PC-3 (cell line): Measurements from ENCODE around the gene CRADD. TPM values are rescaled to one million over a fixed set of nuclear protein-coding genes. Genes with fewer than 3 reads are reported as not detected.

Source experiments
- ATAC-seq: fragments of 200-7000 bp; cut with Tn5 transposase; 2 replicates; pipeline ENCODE4 v1.9.1; 2020; ENCODE audit warnings: mild to moderate bottlenecking, moderate library complexity
- BruUV-seq: library from RNA; stranded (reverse); fragments of 400-500 nt; replicated peaks from 2 replicates; lab custom pipeline; 2021; lab: Mats Ljungman, UMichigan
- CTCF ChIA-PET: fragments of 300-600 bp; sonication (Branson Sonifier 250); formaldehyde crosslinking; loops from one replicate; lab custom pipeline; 2022; ENCODE audit warnings: antibody characterized with exemption; lab: Charles Lee
- POLR2A ChIA-PET: fragments of 300-600 bp; sonication (Branson Sonifier 250); formaldehyde crosslinking; loops from one replicate; lab custom pipeline; 2022; ENCODE audit warnings: antibody characterized with exemption; ENCODE audit not compliant: unreplicated experiment; lab: Charles Lee
- DNase-seq: peaks from one replicate; pipeline ENCODE4 v3.0.0-alpha.2; 2015
- H2AFZ ChIP-seq: fragments of 300-600 bp; sonication (generic); 2 replicates; pipeline ENCODE4 v1.6.0; 2016; ENCODE audit warnings: antibody characterized with exemption, low read length
- H3F3A ChIP-seq: fragments of 300-600 bp; sonication (generic); one replicate; pipeline ENCODE4 v1.6.0; 2017; ENCODE audit warnings: antibody characterized with exemption, low read length, control low read depth, mild to moderate bottlenecking; ENCODE audit not compliant: unreplicated experiment
- H3K27ac ChIP-seq: fragments of 300-600 bp; sonication (generic); 2 replicates; pipeline ENCODE4 v1.5.1; 2016; ENCODE audit warnings: mild to moderate bottlenecking, low read length
- H3K27me3 ChIP-seq: fragments of 300-600 bp; sonication (generic); 2 replicates; pipeline ENCODE4 v1.6.1; 2016; ENCODE audit warnings: low read length, mixed read lengths
- H3K36me3 ChIP-seq: fragments of 300-600 bp; sonication (generic); 2 replicates; pipeline ENCODE4 v1.6.1; 2016; ENCODE audit warnings: low read depth, mixed run types, low read length, mixed read lengths
- H3K4me1 ChIP-seq: fragments of 300-600 bp; sonication (generic); 2 replicates; pipeline ENCODE4 v1.5.1; 2016; ENCODE audit warnings: low read length; ENCODE audit not compliant: insufficient read depth
- H3K4me2 ChIP-seq: fragments of 300-600 bp; sonication (generic); 2 replicates; pipeline ENCODE4 v1.6.0; 2016; ENCODE audit warnings: low read length
- H3K4me3 ChIP-seq: fragments of 300-600 bp; sonication (generic); 2 replicates; pipeline ENCODE4 v1.5.1; 2016; ENCODE audit warnings: mild to moderate bottlenecking, low read length, mixed read lengths
- H3K79me2 ChIP-seq: fragments of 300-600 bp; sonication (generic); 2 replicates; pipeline ENCODE4 v1.6.1; 2017; ENCODE audit warnings: low read length, mixed read lengths
- H3K9ac ChIP-seq: fragments of 300-600 bp; sonication (generic); 2 replicates; pipeline ENCODE4 v1.6.0; 2016; ENCODE audit warnings: mild to moderate bottlenecking, low read length
- H3K9me2 ChIP-seq: fragments of 300-600 bp; sonication (generic); replicated peaks from 2 replicates; pipeline ENCODE4 v1.6.1; 2016; ENCODE audit warnings: mixed run types, low read length, mixed read lengths
- H3K9me3 ChIP-seq: fragments of 300-600 bp; sonication (generic); 2 replicates; pipeline ENCODE4 v1.6.1; 2016; ENCODE audit warnings: low read length, mixed read lengths
- H4K20me1 ChIP-seq: fragments of 300-600 bp; sonication (generic); 2 replicates; pipeline ENCODE4 v1.6.1; 2016; ENCODE audit warnings: low read length, mixed read lengths
- CTCF ChIP-seq: fragments of 300-600 bp; sonication (generic); conservative IDR thresholded peaks from 2 replicates; pipeline ENCODE4 v1.5.1; 2017; ENCODE audit warnings: antibody characterized with exemption, low read depth, mild to moderate bottlenecking, low read length
- EZH2 ChIP-seq: fragments of 300-600 bp; sonication (generic); IDR thresholded peaks from one replicate; pipeline ENCODE4 v1.6.1; 2017; ENCODE audit warnings: antibody characterized with exemption, mild to moderate bottlenecking, low read length; ENCODE audit not compliant: unreplicated experiment
- EZH2phosphoT487 ChIP-seq: fragments of 300-600 bp; sonication (generic); IDR thresholded peaks from 2 replicates; pipeline ENCODE4 v1.6.1; 2018; ENCODE audit warnings: mild to moderate bottlenecking, antibody characterized with exemption, low read length, borderline replicate concordance
- intact Hi-C: fragments of 100-400 bp; cut with micrococcal nuclease; formaldehyde crosslinking; loops from 2 replicates; pipeline ENCODE4 v1.9.0; 2023
- total RNA-seq: library from RNA; depleted of rRNA; stranded (reverse); fragments of >200 nt; gene quantifications from 2 replicates; pipeline ENCODE4 v1.2.3, GENCODE V29; 2014

Gene CRADD
- total RNA-seq, 1 experiment from 2014 or later, result 11.4 TPM

- no peak overlapping the region for H3K27ac ChIP-seq
- H4K20me1 ChIP-seq, result no peaks in the 10 kb centered on the region
- H3K9ac ChIP-seq, result no peak overlapping the region
- H3K4me3 ChIP-seq, result no peak overlapping the region
- no peak overlapping the region for H3K4me2 ChIP-seq
- no peaks in the 10 kb centered on the region for H3F3A ChIP-seq
- H2AFZ ChIP-seq, result no peak overlapping the region
- intact Hi-C loops, result no loop called here
- POLR2A ChIA-PET, result no interaction called here
- H3K79me2 ChIP-seq, result no peaks in the 10 kb centered on the region
- ATAC-seq (no peak), DNase-seq (no peak)
- no peaks in the 10 kb centered on the region for H3K9me2 ChIP-seq
- no peaks in the 10 kb centered on the region for H3K4me1 ChIP-seq
- CTCF ChIA-PET, result no interaction called here
- no peaks in the 10 kb centered on the region for H3K36me3 ChIP-seq
- H3K27me3 ChIP-seq, result no peaks in the 10 kb centered on the region
- H3K9me3 ChIP-seq, result no peaks in the 10 kb centered on the region
- no peak for TF ChIP-seq CTCF
- no peak for TF ChIP-seq EZH2phosphoT487
- TF ChIP-seq EZH2, result no peak
- BruUV-seq, result no TSS peak
Observed at GRCh38 chr12:93642751-93643150, 34.4 kb upstream of the CRADD start.

DNA sequence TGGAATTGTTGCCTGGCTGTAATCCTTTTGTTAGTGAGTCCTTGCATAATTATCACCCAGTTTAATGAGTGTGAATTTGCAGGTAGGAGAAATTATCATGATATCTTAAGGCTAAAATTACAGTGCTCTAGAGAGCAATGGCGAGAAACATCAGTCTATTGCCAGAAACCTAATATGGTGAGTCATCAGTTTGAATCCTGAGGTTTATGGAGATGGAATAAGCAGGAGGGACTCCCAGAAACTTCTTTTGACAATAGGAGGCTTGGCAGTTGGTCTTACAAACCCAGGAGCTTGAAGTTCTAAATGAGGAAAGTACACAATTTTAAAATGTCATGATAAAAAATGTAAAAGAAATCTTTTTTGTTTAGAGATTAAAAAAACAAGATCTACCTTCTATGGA is 31.5 kb upstream of the CRADD start:
- Histone ChIP-seq H4K20me1 (no peaks in the 10 kb centered on the region), H3K27ac (no peak overlapping the region), H3K36me3 (no peaks in the 10 kb centered on the region), H3K9ac (no peak overlapping the region), H3K9me2 (no peaks in the 10 kb centered on the region), H3K79me2 (no peaks in the 10 kb centered on the region), H2AFZ (no peak overlapping the region), H3K4me2 (no peak overlapping the region), H3K4me3 (no peak overlapping the region), H3K9me3 (no peaks in the 10 kb centered on the region), H3K27me3 (no peaks in the 10 kb centered on the region), H3F3A (no peaks in the 10 kb centered on the region), H3K4me1 (no peaks in the 10 kb centered on the region)
- intact Hi-C loops, result no loop called here
- no TSS peak for BruUV-seq
- no peak for TF ChIP-seq EZH2
- TF ChIP-seq EZH2phosphoT487, result no peak
- TF ChIP-seq CTCF, result no peak
- CTCF ChIA-PET, result no interaction called here
- peak; percentile 79 for ATAC-seq
- peak; percentile 58 for DNase-seq
- POLR2A ChIA-PET, result no interaction called here

DNA sequence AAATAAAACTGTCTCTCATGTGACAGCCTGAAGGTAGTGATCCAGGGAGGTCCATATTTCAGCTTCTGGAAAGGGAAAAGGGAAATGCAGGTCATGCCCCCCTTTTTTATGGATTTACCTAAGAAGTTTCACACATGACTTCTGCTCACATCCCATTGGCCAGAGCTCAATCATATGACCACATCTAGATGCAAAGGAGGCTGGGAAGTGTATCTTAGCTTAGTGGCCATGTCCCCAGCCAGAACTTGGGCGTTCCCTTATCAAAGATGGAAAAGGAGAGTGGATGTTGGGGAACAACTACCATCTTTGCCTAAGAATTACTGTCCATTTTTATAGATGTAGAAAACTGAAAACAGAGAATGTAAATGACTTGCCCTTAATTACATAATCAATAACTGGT is 26.5 kb upstream of the CRADD start:
- Histone ChIP-seq H3K9ac (no peak overlapping the region), H3K79me2 (no peaks in the 10 kb centered on the region), H3K4me2 (no peak overlapping the region), H3K27ac (no peak overlapping the region), H3K9me3 (no peaks in the 10 kb centered on the region), H3K4me3 (no peak overlapping the region), H3K4me1 (no peaks in the 10 kb centered on the region), H4K20me1 (no peaks in the 10 kb centered on the region), H3K9me2 (no peaks in the 10 kb centered on the region), H3K27me3 (no peaks in the 10 kb centered on the region), H3K36me3 (no peaks in the 10 kb centered on the region), H3F3A (no peaks in the 10 kb centered on the region), H2AFZ (no peak overlapping the region)
- ATAC-seq (no peak), DNase-seq (no peak)
- BruUV-seq, result no TSS peak
- ChIA-PET POLR2A (no interaction called here), CTCF (no interaction called here)
- TF ChIP-seq EZH2phosphoT487, result no peak
- TF ChIP-seq CTCF, result no peak
- TF ChIP-seq EZH2, result no peak
- intact Hi-C loops, result no loop called here
